ENCODE results near the gene KCTD17.

The KCTD17 gene

GRCh38 chr22:37023743-37024338 is 27.7 kb upstream of the KCTD17 start:
- no peak for TF ChIP-seq CTCF (IDR thresholded peaks at IDR 0.05; ENCODE audit: borderline replicate concordance, control extremely low read depth, extremely low read depth, insufficient read depth, missing control alignments)
- in situ Hi-C loops (cut with MboI; ENCODE audit: low sequenced_read_pairs, unreplicated experiment) = no loop called here
- DNase-seq (ENCODE audit: low spot score) = no peak

- DNase-seq (ENCODE audit: low spot score) = no peak
- in situ Hi-C loops (cut with MboI; ENCODE audit: low sequenced_read_pairs, unreplicated experiment) = no loop called here
Observed at GRCh38 chr22:37024339-37025157, 27.0 kb upstream of the KCTD17 start.

GRCh38 chr22:37025500-37026070 is 26.0 kb upstream of the KCTD17 start:
- TF ChIP-seq CTCF (IDR thresholded peaks at IDR 0.05; ENCODE audit: borderline replicate concordance, control extremely low read depth, extremely low read depth, insufficient read depth, missing control alignments) = no peak
- DNase-seq (ENCODE audit: low spot score) = no peak
- in situ Hi-C loops (cut with MboI; ENCODE audit: low sequenced_read_pairs, unreplicated experiment) = no loop called here

More at GRCh38 chr22:37024339-37025157, 27.0 kb upstream of the KCTD17 start:
- no peak for TF ChIP-seq CTCF (IDR thresholded peaks at IDR 0.05; ENCODE audit: borderline replicate concordance, control extremely low read depth, extremely low read depth, insufficient read depth, missing control alignments)

- in situ Hi-C loops (cut with MboI; ENCODE audit: low sequenced_read_pairs, unreplicated experiment) = no loop called here
- no peak for DNase-seq (ENCODE audit: low spot score)
- no peak for TF ChIP-seq CTCF (IDR thresholded peaks at IDR 0.05; ENCODE audit: borderline replicate concordance, control extremely low read depth, extremely low read depth, insufficient read depth, missing control alignments)
Observed at GRCh38 chr22:37026325-37026724, 25.2 kb upstream of the KCTD17 start.

GRCh38 chr22:37027556-37027955 is 24.0 kb upstream of the KCTD17 start:
- no peak for DNase-seq (ENCODE audit: low spot score)
- in situ Hi-C loops (cut with MboI; ENCODE audit: low sequenced_read_pairs, unreplicated experiment) = no loop called here
- TF ChIP-seq CTCF (IDR thresholded peaks at IDR 0.05; ENCODE audit: borderline replicate concordance, control extremely low read depth, extremely low read depth, insufficient read depth, missing control alignments) = no peak

GRCh38 chr22:37028692-37029674 is 22.6 kb upstream of the KCTD17 start:
- TF ChIP-seq CTCF (IDR thresholded peaks at IDR 0.05; ENCODE audit: borderline replicate concordance, control extremely low read depth, extremely low read depth, insufficient read depth, missing control alignments) = no peak
- DNase-seq (ENCODE audit: low spot score) = no peak
- in situ Hi-C loops (cut with MboI; ENCODE audit: low sequenced_read_pairs, unreplicated experiment) = no loop called here
